Measurements from ENCODE around the gene SMTN.

Gene SMTN

DNA sequence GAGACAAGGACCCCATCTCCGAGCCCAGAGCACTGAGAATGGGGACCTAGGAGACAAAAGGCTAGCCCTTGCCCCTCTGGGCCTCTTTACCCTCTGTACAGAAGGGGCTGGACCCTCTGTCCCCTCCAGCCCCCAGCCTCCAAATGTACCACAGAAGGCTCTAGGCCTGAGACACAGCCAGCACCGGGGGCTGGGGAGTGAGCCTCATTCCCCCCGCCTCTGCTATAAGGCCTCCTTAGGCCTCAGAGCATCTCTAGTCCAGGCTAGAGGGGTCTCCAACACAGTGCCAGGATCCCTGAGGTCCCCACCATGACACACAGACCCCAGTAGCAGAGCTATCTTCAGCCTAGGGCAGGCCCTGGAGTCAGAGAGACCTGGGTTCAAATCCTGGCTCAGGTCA, 4.8 kb downstream of the SMTN start:
- DNase-seq (ENCODE audit: insufficient read length) (no peak), FAIRE-seq (no peak)
- TF ChIP-seq POLR2A (IDR thresholded peaks at IDR 0.05; ENCODE audit: low read depth, low read length) (no peak), TAF1 (IDR thresholded peaks at IDR 0.05; ENCODE audit: borderline replicate concordance, low read depth, low read length) (no peak), POLR2AphosphoS5 (IDR thresholded peaks at IDR 0.05; ENCODE audit: low read depth, low read length) (no peak)

DNA sequence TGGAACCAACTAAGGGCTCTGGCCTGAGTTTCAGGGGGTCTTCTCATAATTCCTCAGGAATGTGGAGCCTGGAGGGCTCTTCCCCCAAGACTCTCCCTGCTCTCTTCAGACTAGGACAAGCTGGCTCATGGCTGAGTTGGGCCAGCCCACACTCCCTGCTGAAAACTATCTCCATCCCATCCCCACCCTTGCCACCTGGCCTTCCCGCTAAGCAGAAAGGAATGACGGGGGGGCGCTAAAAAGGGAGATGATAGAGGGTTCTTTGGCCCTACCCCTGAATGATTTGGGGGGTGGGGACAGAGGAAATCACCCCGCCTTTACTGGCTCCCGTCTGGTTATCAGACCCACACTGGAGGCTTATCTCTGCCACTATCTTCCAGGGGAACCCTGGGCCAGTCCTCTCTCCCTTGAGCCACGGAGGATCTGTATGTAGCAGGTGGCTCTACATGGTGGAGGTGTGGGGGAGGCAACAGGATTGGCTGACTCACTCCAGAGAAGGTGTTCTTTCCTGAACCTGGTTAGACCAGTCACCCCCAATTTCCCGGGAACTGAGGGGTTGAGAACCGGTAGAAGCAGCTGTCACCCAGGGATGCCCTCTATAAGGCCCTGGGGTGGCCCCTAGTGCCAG, 5.7 kb downstream of the SMTN start:
- FAIRE-seq = no peak

DNA sequence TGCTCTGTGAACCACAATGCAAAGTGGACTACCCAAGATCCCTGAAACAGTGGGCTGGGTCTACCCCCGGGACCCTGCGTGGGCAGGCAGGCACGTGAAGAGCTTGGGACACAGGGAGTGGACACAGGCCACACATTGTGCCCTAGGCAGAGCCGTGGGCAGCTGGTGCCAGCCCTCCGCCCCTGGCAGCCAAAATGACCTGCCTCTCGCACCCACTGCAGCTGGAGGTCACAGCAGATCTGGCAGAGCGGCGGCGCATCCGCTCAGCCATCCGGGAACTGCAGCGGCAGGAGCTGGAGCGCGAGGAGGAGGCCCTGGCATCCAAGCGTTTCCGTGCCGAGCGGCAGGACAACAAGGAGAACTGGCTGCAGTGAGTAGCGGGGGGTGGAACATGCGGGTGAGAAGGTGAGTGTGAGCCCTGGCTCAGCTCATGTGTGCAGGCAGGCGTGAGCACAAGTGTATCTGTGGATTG, 6.7 kb downstream of the SMTN start:
- DNase-seq (ENCODE audit: insufficient read length) (no peak), FAIRE-seq (no peak)
- TF ChIP-seq POLR2A (IDR thresholded peaks at IDR 0.05; ENCODE audit: low read depth, low read length) (no peak), TAF1 (IDR thresholded peaks at IDR 0.05; ENCODE audit: borderline replicate concordance, low read depth, low read length) (no peak), POLR2AphosphoS5 (IDR thresholded peaks at IDR 0.05; ENCODE audit: low read depth, low read length) (no peak)

More for the DNA sequence above, 5.7 kb downstream of the SMTN start:
- peak; percentile 8 for DNase-seq (ENCODE audit: insufficient read length)
- no peak for TF ChIP-seq POLR2AphosphoS5 (IDR thresholded peaks at IDR 0.05; ENCODE audit: low read depth, low read length)
- TF ChIP-seq POLR2A (IDR thresholded peaks at IDR 0.05; ENCODE audit: low read depth, low read length) = no peak
- no peak for TF ChIP-seq TAF1 (IDR thresholded peaks at IDR 0.05; ENCODE audit: borderline replicate concordance, low read depth, low read length)

DNA sequence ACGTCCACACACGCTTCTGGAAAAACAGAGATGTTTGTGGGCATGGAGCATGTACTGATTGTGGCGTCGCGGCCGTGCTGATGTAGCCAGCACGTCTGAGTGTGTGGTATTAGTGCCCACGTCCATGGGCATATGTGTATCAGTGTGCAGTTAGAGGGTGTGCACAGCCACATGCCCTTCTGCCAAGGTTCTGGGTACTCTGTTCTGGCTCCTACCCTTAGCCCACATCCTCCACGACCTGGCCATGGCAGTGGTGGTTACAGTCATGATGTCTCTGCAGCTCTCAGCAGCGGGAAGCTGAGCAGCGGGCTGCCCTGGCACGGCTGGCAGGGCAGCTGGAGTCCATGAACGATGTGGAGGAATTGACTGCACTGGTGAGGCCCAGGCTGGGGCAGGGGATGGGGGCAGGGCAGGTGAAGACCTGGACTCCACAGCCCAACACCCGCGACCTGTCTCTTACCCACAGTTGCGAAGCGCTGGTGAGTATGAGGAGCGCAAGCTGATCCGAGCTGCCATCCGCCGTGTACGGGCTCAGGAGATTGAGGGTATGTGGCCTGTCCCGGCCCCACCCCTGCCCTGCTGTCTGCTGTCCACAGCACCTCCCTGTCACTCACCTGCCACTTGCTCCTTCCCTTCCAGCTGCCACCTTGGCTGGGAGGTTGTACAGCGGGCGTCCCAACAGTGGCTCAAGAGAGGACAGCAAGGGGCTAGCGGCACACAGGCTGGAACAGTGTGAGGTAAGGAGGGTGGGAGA, 7.3 kb downstream of the SMTN start:
- DNase-seq (ENCODE audit: insufficient read length) (peak; percentile 10), FAIRE-seq (no peak)
- no peak for TF ChIP-seq POLR2AphosphoS5 (IDR thresholded peaks at IDR 0.05; ENCODE audit: low read depth, low read length)
- TF ChIP-seq POLR2A (IDR thresholded peaks at IDR 0.05; ENCODE audit: low read depth, low read length) = no peak
- no peak for TF ChIP-seq TAF1 (IDR thresholded peaks at IDR 0.05; ENCODE audit: borderline replicate concordance, low read depth, low read length)

DNA sequence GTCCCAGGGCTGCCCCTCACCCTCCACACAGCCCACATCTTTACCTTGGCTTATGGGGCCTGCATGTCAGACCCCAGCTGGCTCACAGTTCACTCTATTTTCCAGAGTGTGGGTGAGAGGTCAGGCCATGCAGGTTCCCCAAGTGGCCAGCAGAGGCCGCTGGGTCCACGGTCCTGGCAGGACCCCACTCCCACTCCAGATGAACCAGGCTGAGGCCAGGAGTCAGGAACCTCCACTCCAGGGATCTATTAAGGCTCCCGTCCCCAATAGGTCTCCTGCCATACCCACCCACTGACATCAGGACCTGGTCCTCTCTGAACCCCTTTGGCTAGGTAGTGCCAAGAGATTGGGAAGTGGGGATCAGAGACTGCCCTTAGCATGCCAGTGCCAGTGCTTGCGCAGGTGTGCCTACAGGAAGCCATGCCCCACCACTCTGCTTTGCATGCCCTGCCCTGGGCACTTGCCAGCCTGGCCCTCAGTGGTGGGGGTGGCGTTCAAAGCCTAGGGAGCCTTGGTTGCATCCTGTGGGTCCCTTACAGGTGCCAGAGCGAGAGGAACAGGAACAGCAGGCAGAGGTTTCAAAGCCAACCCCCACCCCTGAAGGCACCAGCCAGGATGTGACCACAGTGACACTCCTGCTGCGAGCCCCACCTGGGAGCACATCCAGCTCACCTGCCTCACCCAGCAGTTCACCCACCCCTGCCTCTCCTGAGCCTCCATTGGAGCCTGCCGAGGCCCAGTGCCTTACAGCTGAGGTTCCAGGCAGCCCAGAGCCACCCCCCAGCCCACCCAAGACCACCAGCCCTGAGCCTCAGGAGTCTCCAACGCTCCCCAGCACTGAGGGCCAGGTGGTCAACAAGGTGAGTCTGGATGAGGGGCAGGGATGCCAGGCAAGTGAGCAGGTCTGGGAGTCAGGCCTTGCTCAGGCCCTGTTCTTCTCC, 8.3 kb downstream of the SMTN start:
- TF ChIP-seq POLR2AphosphoS5 (IDR thresholded peaks at IDR 0.05; ENCODE audit: low read depth, low read length) (no peak), TAF1 (IDR thresholded peaks at IDR 0.05; ENCODE audit: borderline replicate concordance, low read depth, low read length) (no peak), POLR2A (IDR thresholded peaks at IDR 0.05; ENCODE audit: low read depth, low read length) (no peak)
- FAIRE-seq (peak; percentile 78), DNase-seq (ENCODE audit: insufficient read length) (peak; percentile 76)

DNA sequence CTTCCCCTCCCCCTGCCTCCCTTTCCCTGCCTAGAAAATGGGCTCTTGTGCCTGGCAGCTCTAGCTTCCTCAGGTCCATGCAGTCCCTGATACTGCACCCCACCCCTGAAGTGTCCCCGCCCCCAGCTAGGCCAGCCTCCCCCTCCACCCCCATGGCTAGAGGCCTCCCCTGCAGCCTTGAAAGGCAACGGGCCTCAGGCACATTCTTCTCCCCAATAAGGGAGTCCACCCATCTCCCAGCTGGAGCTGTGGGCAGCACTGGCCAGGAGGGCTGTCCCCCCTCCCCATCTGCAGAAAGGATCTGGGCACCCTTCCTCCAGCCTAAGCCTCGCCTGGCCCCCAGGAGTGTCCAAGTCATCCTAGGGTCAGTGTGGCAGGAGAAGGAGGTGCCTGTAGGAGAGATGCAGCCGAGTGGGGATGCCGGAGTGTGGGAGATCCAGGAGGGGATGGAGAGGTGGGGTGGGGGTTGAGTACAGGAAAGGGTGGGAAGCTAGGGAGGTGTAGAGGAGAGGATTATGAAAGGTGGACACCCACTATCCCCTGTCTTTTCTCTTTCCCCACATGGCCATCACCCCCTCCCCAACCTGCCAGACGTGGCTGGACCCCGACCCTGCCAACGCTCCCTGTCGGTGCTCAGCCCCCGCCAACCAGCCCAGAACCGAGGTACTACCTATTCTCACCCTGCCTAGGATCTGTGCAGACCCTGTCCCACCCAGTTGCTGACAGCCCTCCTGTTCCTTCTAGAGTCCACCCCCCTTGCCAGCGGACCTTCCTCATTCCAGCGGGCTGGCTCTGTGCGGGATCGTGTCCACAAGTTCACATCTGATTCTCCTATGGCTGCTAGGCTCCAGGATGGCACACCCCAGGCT, 9.3 kb downstream of the SMTN start:
- no peak for FAIRE-seq
- peak; percentile 19 for DNase-seq (ENCODE audit: insufficient read length)
- TF ChIP-seq POLR2AphosphoS5 (IDR thresholded peaks at IDR 0.05; ENCODE audit: low read depth, low read length) = no peak
- TF ChIP-seq TAF1 (IDR thresholded peaks at IDR 0.05; ENCODE audit: borderline replicate concordance, low read depth, low read length) = no peak
- no peak for TF ChIP-seq POLR2A (IDR thresholded peaks at IDR 0.05; ENCODE audit: low read depth, low read length)

DNA sequence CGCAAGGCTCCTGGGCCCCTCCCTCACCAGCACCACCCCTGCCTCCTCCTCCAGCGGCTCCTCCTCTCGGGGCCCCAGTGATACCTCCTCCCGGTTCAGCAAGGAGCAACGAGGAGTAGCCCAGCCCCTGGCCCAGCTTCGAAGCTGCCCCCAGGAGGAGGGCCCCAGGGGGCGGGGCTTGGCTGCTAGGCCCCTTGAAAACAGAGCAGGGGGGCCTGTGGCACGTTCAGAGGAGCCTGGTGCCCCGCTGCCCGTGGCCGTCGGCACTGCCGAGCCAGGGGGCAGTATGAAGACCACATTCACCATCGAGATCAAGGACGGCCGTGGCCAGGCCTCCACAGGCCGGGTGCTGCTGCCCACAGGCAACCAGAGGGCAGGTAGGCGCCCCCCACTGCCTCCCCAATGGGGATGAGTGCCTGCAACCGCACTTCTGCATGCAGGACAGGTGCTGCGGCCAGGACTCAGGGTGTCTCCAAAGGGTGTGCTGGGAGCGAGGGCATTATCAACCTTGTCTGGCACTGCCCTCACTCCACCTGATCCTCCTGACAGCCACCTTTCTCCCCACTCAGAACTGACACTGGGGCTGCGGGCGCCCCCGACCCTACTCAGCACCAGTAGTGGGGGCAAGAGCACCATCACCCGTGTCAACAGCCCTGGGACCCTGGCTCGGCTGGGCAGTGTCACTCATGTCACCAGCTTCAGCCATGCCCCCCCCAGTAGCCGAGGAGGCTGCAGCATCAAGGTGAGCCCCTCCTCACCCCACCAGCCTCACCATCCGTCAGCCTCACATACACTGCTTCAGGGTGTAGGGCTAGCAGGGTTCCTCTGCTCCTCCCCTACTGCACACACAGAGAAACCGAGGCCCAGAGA, 10.2 kb downstream of the SMTN start:
- no peak for TF ChIP-seq POLR2AphosphoS5 (IDR thresholded peaks at IDR 0.05; ENCODE audit: low read depth, low read length)
- no peak for TF ChIP-seq TAF1 (IDR thresholded peaks at IDR 0.05; ENCODE audit: borderline replicate concordance, low read depth, low read length)
- TF ChIP-seq POLR2A (IDR thresholded peaks at IDR 0.05; ENCODE audit: low read depth, low read length) = no peak
- FAIRE-seq (no peak), DNase-seq (ENCODE audit: insufficient read length) (peak; percentile 7)

DNA sequence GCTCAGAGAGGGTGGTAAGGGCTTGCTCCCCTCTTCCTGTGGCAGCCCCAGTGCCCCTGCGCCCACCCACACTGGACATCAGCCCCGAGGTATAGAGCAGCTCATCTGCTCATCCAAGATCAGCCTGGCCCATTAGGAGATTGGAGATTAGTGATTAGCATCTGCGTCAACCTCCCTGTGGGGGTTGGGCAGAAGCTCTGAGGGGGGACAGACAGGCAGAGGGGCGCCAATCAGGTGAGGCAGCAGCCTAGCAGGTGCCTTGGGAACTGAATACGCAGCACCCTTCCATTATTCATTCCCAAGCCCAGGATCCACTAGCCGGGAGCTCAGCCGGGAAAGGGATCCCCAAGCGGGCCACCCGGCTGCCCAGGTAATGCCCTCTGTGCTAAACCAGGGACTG, 11.0 kb downstream of the SMTN start:
- TF ChIP-seq POLR2AphosphoS5 (IDR thresholded peaks at IDR 0.05; ENCODE audit: low read depth, low read length) (no peak), TAF1 (IDR thresholded peaks at IDR 0.05; ENCODE audit: borderline replicate concordance, low read depth, low read length) (no peak), POLR2A (IDR thresholded peaks at IDR 0.05; ENCODE audit: low read depth, low read length) (no peak)
- DNase-seq (ENCODE audit: insufficient read length) = peak; percentile 16
- FAIRE-seq = no peak

DNA sequence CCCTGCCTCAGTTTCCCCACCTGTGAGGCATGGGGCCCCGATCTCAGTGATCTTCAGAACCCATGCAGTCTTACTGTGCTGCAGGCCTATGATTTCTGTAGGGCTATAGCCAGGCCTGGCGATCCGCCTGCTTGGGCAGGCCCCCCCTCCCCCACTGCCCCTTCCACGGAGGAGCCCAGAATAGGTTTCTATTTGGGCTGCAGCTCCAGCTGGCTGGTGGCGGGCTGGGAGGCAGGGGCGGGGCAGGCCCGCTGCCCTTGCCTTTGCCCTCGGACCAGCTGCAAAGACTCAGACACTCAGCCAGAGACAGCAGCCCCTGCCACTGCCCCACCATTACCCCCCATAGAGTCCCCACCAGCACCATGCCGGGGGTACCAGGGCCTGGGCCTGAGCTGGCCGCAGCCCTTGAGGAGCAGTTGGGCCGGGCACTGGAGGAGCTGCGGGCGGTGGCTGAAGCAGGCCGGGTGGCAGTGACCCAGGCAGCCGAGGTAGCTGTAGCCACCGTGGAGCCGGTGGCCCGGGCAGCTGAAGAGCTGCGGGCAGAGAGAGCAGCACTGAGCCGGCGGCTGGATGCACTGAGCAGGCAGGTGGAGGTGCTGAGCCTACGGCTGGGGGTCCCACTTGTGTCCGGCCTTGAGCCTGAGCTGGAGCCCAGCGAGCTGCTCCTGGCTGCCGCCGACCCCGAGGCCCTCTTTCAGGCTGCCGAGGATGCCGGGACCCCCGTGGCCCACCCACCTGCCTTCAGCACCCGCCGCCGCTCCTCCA, 12.2 kb downstream of the SMTN start:
- peak; percentile 15 for DNase-seq (ENCODE audit: insufficient read length)
- TF ChIP-seq POLR2AphosphoS5 (IDR thresholded peaks at IDR 0.05; ENCODE audit: low read depth, low read length) (no peak), POLR2A (IDR thresholded peaks at IDR 0.05; ENCODE audit: low read depth, low read length) (no peak), TAF1 (IDR thresholded peaks at IDR 0.05; ENCODE audit: borderline replicate concordance, low read depth, low read length) (no peak)
- FAIRE-seq = no peak
